HT1080 (cell line): ENCODE measurements around the gene EMC9. TPM values are rescaled to one million over a fixed set of nuclear protein-coding genes. Genes with fewer than 3 reads are reported as not detected.

Experiments used
- DNase-seq: peaks from one replicate; pipeline ENCODE4 v3.0.0-alpha.2; 2015; ENCODE audit warnings: low read depth
- total RNA-seq: library from RNA; depleted of rRNA; stranded (reverse); fragments of >200 nt; shearing (Covaris generic); gene quantifications from 2 replicates; pipeline ENCODE4 v1.2.3, GENCODE V29; 2014

EMC9 gene
- total RNA-seq, 1 experiment from 2014 or later, result 30.2 TPM

DNA sequence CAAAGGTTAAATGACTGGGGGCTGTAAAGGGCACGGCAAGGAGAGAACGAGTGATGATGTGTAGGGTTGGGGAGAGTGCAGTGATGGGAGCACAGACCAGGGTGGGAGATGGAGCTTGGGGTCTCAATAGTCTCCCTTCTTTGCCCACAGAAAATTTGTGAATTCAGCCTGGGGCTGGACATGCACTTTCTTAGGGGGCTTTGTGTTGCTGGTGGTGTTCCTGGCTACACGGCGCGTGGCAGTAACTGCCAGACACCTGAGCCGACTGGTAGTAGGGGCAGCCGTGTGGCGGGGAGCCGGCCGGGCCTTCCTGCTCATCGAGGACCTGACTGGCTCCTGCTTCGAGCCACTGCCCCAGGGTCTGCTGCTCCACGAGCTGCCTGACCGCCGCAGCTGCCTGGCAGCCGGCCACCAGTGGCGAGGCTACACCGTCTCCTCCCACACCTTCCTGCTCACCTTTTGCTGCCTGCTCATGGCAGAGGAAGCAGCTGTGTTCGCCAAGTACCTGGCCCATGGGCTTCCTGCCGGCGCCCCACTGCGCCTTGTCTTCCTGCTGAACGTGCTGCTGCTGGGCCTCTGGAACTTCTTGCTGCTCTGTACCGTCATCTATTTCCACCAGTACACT lies 9.2 kb downstream of the EMC9 start:
- no peak for DNase-seq

DNA sequence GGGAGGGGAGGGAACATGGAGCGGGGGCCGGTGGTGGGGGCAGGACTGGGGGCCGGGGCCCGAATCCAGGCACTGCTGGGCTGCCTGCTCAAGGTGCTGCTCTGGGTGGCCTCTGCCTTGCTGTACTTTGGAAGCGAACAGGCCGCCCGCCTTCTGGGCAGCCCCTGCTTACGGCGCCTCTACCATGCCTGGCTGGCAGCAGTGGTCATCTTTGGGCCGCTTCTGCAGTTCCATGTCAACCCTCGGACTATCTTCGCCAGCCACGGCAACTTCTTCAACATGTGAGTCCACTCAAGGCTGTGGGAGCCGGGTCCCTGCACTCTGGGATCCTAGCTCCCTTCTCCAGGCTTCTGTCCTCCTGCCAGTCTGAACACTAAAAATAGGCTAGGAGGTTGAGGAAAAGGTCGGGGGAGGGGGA lies 9.8 kb downstream of the EMC9 start:
- no peak for DNase-seq

DNA sequence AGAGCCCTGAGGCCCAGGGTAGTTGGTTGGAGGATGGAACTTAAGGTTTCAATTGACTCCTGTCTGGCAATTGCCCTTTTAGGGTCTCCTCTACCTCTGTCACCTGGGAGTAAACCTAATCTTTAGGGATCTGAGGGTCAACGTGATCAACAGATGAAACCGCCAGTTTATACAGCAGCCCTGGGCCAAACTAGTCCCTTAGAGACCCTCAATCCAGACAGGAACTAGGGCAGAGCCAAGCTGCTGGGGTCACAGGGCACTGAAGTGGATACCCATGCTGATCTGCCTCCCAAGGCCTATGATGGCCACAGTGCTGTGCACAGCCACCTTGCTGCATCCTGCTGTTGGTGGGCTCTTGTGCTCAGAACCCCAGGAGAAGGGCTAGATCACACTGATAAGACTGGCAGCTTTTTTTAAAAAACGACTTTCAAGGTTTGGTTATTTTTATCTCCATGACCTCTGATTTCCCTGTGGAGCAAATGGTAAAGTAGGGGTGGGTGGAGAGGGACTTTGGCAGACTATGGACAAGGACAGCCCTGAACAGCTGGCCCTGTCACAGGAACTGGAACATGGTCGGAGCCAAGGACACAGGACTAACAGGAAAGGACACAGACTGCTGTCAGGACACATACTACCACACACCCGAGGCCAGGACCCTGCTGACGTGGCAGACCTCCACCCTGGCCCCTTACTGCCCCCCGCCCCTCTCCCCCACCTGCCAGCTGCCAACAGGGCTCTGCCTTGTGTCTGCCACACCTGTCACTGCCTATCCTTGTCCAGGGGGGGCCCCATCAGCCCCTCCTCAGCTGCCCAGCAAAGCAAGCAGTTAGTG lies 10.5 kb downstream of the EMC9 start:
- DNase-seq, result no peak

DNA sequence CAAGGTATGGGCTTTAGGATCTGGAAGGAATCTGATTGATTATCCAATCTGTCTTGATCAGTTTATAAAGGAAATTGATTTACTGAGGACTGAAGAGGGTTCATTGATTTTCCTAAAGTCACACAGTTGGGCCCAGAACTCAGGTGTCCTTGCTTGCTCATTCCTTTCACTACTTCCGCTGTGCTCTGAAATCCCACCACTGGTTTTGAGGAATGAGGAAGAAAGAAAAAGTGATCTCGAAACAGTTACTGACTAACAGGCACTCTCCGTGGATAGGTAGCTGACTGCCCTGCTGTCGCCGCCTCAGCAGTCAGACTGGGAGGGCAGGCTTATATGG lies 11.0 kb downstream of the EMC9 start, which contains the start of gene FITM1:
Gene FITM1 (plus strand): TSS at position 280 of the 337 bp plus-strand sequence. CDS start 905 bp downstream, outside the sequence.
- DNase-seq, result no peak

DNA sequence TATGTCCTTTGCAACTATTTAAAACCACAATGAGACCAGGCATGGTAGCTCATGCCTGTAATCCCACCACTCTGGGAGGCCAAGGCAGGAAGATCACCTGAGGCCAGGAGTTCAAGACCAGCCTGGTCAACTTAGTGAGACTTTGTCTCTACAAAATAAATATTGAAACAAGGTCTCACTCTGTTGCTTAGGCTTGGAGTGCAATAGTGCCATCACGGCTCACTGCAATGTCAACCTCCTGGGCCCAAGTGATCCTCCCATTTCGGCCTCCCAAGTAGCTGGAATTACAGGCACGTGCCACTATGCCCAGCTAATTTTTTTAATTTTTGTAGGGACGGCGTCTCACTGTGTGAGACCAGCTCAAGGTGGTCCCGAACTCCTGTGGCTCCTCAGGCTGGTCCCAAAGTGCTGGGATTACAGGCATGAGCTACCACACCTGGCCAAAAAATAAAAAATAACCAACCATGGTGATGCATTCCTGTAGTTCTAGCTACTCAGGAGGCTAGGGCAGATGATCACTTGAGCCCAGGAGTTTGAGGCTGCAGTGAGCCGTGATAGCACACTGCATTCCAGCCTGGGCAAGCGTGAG lies 11.9 kb downstream of the EMC9 start:
- no peak for DNase-seq

DNA sequence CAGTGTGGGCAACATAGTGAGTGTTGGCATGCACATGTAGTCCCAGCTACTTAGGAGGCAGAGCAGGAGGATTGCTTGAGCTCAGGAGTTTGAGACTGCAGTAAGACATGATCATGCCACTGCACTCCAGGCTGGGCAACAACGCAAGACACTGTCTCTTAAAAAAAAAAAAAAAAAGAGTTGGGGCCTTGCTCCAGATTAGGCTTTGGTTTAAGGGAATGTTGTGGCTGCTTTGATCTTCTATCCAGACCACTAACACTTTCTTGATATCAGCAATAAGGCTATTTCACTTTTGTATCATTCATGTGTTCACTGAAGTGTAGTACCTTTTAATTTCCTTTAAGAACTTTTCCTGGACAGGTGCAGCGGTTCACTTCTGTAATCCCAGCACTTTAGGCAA lies 13.7 kb downstream of the EMC9 start:
- no peak for DNase-seq

DNA sequence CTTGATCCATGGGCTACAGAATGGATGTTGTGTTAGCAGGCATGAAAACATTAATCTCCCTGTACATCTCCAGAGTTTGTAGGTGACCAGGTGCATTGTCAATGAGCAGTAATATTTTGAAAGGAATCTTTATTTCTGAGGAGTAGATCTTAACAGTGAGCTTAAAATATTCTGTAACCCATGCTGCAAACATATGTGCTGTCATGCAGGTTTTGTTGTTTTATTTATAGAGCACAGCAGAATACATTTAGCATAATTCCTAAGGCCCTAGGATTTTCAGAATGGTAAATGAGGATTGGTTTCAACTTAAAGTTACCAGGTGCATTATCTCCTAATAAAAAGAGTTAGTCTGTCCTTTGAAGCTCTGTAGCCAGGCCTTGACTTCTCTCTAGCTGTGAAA lies 14.5 kb downstream of the EMC9 start:
- no peak for DNase-seq

DNA sequence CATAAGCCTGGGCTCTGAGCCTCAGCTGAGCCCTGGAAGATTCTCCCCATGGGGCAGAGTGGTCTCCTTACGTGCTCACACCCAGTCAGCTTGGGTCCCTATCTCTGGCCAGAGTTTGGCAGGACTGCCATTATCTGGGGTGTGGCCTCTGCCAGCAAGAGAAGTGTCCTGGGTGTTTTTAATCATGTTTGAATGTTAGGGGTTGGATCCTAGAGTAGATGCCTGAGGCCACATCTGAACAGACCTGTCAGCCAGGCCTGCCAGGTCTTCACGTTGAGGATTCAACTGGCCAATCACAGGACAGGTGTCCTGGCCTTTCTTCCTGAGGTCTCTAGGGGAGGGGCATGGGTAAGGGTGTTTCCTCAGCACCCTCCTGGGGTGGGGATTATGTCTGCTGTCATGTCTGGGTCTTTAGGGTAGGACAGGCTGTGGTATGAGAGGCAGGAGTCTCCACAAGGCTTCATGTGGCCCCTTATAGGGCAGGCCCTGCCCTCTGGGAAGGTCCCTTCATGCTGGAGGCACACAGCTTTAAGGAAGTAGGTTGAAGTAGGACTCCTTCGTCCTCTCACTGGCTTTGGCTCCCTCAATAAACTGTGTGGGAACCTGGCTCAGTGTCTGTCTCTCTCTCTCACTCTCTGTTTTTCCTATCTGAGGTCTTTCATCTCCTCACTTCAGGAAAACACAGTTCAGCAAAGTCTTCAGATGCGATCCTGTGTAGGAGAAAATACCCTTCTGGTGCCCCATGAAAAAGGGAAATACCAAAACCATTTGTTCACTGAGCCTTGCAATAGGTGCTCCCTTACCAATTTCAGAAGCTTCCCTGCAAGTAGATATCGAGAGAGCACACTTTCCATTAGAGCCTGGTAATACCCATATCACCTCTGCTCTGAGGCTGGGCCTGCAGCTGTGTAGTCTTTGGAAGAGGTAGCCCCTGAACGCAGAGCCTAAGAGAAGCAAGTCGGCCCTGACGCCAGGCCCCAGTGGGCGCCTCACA lies 17.7 kb downstream of the EMC9 start:
- DNase-seq, result no peak

DNA sequence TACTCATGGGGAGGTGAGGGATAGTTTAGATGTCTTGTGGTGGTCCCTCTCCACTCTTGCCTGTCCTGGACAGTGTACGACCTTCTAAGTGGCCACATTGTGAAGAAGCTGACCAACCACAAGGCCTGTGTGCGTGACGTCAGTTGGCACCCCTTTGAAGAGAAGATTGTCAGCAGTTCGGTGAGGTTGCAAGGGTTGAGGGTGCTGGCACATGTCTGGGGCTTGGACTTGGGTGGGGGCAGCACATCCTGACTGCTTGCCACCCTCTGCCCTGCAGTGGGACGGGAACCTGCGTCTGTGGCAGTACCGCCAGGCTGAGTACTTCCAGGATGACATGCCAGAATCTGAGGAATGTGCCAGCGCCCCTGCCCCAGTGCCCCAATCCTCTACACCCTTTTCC lies 18.5 kb downstream of the EMC9 start:
- DNase-seq, result no peak

DNA sequence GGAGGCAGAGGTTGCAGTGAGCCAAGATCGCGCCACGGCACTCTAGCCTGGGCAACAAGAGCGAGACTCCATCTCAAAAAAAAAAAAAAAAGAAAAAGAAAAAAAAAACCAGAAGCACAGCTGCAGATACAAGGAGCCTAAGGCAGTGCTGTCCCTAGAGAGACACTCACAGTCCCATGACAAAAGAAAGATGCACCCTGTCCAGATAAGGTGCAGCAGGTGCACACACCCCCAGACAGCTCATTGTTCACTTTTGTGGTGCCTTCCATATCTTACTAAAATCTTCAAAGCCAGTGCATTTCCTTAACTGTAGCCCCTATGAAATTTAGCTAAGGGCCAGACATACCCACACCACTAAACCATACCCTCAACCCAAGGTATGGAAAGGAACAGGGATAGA lies 19.0 kb downstream of the EMC9 start:
- DNase-seq, result no peak

DNA sequence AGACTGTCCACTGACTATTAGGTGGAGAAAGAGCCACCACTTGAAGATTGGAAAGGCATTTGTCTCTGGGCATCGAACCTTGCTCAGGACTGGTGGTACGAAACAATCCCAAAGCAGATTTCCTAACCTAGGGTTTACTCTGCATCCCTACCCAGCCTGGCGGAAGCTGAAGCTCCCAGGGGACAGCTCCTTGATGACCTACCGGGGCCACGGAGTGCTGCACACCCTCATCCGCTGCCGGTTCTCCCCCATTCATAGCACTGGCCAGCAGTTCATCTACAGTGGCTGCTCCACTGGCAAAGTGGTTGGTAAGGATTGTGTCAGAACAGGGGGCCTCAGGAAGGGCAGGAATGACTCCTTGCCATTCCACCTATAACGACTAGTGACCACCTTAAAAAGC lies 20.2 kb downstream of the EMC9 start:
- no peak for DNase-seq

DNA sequence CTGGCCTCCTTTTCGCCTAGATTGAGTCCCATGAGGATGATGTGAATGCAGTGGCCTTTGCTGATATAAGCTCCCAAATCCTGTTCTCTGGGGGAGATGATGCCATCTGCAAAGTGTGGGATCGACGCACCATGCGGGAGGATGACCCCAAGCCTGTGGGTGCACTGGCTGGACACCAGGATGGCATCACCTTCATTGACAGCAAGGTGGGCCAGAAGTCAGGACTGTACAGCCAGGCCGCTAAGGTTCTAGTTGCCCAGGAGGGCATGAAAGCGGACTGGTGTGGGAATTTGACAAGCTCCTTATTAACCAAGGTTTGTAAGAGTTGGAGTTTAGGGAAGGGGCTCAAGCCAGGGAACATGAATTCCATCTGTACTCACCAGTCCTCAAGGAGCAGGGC lies 21.7 kb downstream of the EMC9 start:
- no peak for DNase-seq

DNA sequence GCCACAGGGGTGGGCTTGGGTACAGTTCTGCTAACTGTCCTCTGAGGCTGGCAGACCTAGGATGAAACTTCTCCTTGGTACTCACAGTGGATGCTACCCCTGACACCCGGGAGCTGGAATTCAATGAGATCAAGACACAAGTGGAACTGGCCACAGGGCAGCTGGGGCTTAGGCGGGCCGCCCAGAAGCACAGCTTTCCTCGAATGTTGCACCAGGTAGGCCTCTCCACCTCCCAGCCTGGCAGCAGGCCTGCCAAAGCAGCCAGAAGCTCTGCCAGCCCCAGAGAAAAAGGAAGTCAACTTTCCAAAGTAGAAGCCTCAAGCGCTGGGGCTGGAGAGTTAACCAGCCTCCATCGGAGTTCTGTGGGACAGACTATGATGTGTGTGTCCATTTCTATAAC lies 24.2 kb downstream of the EMC9 start:
- no peak for DNase-seq

DNA sequence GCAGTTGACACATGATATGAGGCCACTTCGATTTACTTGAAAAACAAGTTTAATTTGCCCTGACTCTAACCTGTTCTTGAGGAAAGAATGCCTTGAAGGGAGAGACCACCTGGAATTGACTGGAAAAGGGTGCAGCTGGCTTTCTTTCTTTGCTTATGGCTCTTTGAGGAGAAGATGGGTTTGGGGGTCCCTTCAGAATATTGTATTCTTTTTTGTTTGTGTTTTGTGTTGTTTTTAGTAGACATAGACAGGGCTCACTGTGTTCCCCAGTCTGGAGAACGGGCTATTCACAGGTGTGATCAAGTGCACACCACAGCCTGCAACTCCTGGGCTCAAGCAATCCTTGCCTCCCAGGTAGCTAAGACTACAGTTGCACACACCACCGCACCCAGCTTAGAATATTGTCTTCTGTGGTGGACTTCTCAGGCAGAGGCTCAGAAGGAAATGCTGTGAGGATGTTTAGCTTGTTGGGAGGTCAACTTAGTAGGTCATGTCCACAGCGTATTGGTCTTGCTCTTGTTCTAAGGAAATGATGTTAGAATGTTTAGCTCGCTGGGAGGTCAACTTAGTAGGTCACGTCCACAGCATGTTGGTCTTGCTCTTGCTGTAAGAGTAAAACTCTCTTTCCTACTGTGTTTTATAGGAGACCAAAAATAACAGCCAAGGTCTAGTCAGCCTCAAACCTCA lies 25.1 kb downstream of the EMC9 start:
- DNase-seq, result no peak

DNA sequence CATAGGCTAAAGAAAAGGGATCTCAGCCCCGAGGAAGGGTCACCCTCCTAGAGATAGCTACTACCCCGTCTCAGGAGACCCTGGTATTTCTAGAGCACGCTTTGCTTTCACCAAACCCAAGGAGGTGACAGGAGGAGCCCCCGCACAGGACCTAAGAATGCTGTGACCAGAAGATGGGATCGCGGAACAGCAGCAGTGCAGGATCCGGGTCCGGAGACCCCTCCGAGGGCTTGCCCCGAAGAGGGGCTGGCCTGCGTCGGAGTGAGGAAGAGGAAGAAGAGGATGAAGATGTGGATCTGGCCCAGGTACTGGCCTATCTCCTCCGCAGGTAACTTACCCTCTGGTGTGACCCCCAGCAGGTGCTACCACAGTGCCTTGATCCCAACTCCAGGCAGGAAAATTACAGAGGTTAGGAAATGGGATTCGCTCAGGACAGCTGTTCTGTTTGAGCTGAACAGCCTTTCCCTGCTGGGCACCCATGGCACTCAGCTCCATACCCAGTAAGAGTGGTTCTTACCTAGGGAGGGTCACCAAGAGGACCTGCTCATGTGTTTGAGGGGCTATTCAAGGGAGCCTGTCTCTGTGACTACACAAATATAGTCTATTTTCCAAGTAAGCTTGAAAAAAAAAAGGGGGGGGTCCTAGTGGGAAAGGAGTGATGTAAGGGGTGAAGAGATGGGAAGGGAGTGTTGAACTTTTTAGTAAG lies 25.8 kb downstream of the EMC9 start:
- no peak for DNase-seq

DNA sequence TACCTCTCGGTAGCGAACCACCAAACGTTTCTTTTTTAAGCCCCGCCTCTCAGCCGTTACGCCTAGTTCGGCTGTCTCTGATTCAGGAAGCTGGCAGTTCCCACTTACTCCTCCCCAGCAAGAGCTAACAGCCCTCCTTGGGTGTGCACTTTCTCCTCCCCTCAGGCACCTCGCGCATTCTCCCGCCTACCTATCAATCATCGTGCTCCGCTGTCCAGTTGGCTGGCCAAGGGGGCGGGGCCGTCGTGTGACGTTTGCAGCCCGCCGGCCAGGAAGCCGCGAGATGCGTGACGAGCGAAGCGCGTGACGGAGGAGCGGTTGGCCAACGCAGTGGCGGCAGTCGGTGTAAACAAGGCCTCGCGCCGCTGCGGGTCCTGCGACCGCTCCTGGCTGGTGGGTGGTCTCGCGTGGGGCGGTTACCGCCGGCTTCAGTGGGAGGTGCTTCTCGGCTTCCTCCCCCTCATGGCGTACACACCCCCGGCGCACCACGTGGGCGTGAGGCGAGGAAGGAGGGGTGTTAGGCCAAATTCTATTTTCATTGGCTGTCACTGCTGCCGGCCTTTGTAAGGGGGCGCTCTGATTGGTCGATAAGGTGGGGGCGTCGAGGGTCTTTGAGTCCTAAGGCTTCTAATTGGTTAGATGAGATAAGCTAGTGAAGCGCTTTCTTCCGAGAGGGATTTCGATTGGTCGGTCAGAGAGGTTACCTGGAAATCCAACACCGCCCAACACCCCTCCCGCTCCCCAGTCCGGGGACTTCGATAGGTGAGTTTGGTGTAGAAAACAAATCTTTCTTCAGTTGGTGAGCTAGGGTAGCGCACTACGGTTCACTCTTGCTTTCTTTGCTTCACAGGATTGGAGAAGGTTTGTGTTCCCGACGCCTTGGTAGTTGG lies 26.6 kb downstream of the EMC9 start, which contains the start of the genes DCAF11 and NRL:
Gene DCAF11 (plus strand): TSS at position 246 of the 890 bp plus-strand sequence. CDS start 818 bp downstream, outside the sequence.
Gene NRL (minus strand): TSS at position 418 of the 890 bp plus-strand sequence. CDS start 32,101 bp downstream, outside the sequence.
- DNase-seq, result peak; percentile 100

DNA sequence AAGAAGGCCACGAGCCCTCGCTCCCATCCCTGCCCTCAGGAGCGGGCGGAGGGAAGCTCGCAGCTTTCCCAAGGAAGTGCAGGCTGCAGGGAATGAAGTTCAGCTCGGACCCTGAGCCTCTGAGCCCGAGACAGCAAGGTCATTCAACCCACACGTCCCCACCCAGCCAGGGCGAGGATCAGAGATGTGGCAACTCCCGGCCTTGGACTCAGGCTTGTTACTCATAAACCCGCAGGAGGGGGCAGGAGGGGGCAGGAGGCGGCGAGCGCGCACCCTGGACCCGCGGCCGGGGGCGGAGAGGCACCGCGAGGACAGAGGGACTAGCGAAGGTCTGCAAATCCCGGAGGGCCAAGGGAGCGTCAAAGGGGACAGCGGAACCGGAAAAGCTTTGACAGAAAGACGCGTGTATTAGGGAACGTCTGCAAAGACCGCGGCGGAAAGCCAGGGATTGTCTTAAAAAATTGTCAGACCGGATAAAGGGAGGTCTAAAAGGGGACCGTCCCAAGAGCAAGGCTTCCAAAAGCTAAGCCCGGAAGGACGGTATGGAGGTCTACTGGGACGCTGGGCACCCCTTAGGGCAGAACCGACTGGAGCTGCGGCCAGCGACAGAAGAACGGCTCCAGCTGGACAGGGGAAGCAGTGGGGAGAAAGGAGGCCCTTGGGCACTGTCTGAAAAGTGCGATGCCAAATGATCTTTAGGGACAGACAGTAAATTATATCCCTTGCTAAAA lies 27.4 kb downstream of the EMC9 start:
- DNase-seq, result peak; percentile 89

DNA sequence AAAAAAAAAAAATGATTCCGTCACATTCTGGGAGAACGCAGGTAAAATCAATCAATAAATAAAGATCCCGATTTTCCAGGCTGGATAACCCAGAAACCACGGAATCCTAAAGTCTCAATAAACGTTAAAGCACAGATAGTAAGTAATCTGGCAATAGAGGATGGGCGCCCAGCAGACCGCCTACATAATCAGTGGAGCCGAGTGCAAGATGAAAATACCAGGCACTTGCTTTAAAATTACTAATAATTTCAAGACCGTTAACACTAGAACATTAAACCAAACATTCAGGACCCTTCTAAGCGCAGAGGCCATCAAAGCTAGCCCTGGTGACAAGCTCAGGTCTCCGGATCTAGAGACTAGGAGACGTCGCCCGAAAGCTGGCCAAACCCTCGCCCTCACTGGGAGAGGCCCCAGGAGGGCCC lies 28.0 kb downstream of the EMC9 start:
- no peak for DNase-seq
